Measurements from ENCODE around the gene THNSL1. TPM values are rescaled to one million over a fixed set of nuclear protein-coding genes. Genes with fewer than 3 reads are reported as not detected.

Gene THNSL1
- total RNA-seq (2022; extraction: Qiagen RNA extraction; ENCODE audit: low read depth), result 3.9 to 4.3 TPM (median 4.1 TPM) in 5 replicates

DNA sequence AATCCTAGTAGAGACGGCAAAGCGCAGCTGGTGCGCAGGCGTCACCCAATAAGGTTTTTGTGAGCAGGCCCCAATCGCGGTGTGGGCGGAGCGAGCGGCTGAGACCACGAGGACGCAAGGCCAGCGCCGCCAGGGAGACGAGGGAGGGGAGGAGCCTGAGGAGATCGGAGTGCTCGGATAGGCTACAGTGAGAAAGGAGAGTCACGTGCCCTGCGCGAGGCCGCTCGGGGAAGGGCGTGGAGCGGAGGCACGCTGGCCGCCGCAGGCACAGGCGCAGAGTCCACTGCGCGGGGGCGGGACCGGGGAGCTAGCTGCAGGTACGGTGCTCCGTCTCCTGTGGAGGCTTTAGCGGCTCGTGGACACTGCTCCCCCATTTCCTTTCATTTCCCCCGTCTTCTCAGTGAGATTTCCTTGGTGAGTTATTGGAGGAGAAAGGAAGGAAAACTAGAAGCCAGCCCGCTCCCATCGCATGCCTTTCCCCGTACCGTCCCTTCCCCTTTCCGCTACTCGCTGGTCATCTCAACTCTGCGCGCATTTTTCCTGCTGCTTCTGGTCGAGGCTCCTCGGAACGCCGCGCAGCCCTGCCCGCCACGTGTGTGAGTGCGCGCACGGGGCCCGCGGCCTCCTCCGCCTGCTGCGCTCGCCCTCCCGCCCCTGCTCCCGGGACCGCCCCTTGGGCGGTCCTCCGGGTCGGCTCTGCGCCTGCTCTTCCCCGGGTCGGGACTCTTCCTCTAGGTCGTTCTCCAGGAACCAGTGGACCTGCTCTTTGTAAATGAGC lies at the start of gene THNSL1:
THNSL1 (plus strand) TSS at position 237 of the 778 bp plus-strand sequence. CDS start 6,612 bp downstream, outside the sequence.

DNA sequence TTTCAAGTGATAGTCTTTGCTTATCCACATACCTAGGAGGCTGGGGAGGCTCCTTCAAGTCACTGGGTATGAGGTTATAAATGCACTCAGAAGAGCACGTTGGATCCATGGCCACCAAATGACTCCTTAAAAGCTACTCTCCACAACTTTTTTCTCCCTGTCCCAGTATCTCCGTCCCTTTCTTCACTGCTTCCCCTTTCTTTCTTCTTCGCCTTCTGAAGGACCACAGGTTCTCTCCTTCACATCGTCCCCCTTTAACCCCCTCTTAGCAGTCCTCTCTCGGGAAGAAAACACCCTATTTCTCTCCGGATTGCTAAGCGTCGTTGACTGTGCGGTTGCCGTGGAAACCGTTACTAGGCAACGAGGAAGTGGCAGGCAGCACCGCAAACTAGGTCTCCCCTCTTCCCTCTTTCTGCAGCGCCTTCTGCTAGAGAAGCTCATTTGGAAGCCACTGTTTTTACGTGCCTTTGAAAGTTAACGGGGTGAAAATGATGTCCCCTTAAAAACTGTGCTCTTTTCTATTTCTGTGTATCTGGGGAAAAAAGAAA lies 510 bp upstream of the THNSL1 start, which contains the start of gene ENKUR:
ENKUR (minus strand) TSS at position 331 of the 548 bp plus-strand sequence; CDS start at position 109, 222 bp downstream.

Other genes with a start within 250 kb of the THNSL1 start
- 16.0 to 20.5 TPM (median 17.5 TPM) in 5 replicates for gene PRTFDC1, start 64.0 kb upstream of the THNSL1 start, total RNA-seq (2022; extraction: Qiagen RNA extraction; ENCODE audit: low read depth)
- gene ENKUR, start 454 bp upstream of the THNSL1 start, total RNA-seq (2022; extraction: Qiagen RNA extraction; ENCODE audit: low read depth), result 0.09 to 0.29 TPM (median 0.22 TPM) in 4 of 5 replicates, not detected in the other
- gene GPR158, start 158.4 kb downstream of the THNSL1 start, total RNA-seq (2022; extraction: Qiagen RNA extraction; ENCODE audit: low read depth), result 0.04 to 0.07 TPM (median 0.05 TPM) in 4 of 5 replicates, not detected in the other